Subcutaneous adipose tissue (tissue), 4 donors: Measurements from ENCODE around the gene CT83. TPM values are rescaled to one million over a fixed set of nuclear protein-coding genes. Genes with fewer than 3 reads are reported as not detected.

Experiments
- CTCF ChIP-seq: fragments of 450-650 bp; IDR thresholded peaks from one replicate; pipeline ENCODE4 v1.5.1; 2016; ENCODE audit warnings: low read depth, mild to moderate bottlenecking, control low read depth, antibody characterized with exemption, moderate library complexity
- total RNA-seq, 4 donors: library from RNA; depleted of rRNA; stranded (reverse); fragments of >200 nt; gene quantifications; one replicate each; pipeline ENCODE4 v1.1.0, GENCODE V29; 2016

Gene CT83
- total RNA-seq, result not detected

GRCh38 chrX:116462822-116463221 is at the start of gene CT83:
CT83 (minus strand) TSS chrX:116462976; CDS start chrX:116462856, 120 bp downstream.
- no peak for TF ChIP-seq CTCF

- no peak for TF ChIP-seq CTCF
These were observed 37.0 kb upstream of the CT83 start for GRCh38 chrX:116499780-116500179.

GRCh38 chrX:116493271-116493670 is 30.5 kb upstream of the CT83 start:
- no peak for TF ChIP-seq CTCF

GRCh38 chrX:116490104-116490503 is 27.3 kb upstream of the CT83 start:
- no peak for TF ChIP-seq CTCF

GRCh38 chrX:116480059-116480458 is 17.3 kb upstream of the CT83 start:
- no peak for TF ChIP-seq CTCF

GRCh38 chrX:116449156-116449555 is 13.6 kb downstream of the CT83 start:
- TF ChIP-seq CTCF, result no peak

- no peak for TF ChIP-seq CTCF
These were observed 26.4 kb downstream of the CT83 start, which contains the start of gene SLC6A14 for GRCh38 chrX:116436358-116436816. SLC6A14 (plus strand) TSS chrX:116436606; CDS start chrX:116436710, 104 bp downstream.
